GM18519 (cell line): ENCODE measurements around the gene PIEZO1.

Experiments used
- ATAC-seq: cut with Tn5 transposase; IDR thresholded peaks from one replicate; pipeline ENCODE4 v1.9.1; 2021; ENCODE audit warnings: mild to moderate bottlenecking, moderate library complexity; ENCODE audit not compliant: unreplicated experiment, low FRiP score

The PIEZO1 gene

GRCh38 chr16:88738151-88739084 is 46.6 kb downstream of the PIEZO1 start:
- no peak for ATAC-seq

- no peak for ATAC-seq
Measured at GRCh38 chr16:88737298-88738150, 47.5 kb downstream of the PIEZO1 start.

DNA sequence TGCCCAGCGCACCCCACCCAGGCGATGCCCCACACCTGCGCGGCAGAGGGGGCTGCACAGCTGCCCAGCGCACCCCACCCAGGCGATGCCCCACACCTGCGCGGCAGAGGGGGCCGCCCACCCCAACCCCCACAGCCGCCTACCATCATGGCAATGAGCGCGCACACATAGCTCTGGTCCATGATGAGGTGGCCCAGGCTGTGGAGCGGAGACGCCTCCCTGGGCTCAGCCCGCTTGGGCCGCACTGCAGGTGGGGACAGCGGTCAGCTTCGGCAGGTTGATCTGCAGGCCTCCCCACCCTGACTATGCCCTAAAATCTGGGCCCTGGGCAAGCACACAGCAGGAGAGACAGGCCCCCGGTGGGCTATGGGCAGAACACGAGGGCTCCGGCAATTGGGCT is 48.5 kb downstream of the PIEZO1 start:
- ATAC-seq, result no peak

GRCh38 chr16:88736088-88736487 is 48.9 kb downstream of the PIEZO1 start:
- no peak for ATAC-seq

DNA sequence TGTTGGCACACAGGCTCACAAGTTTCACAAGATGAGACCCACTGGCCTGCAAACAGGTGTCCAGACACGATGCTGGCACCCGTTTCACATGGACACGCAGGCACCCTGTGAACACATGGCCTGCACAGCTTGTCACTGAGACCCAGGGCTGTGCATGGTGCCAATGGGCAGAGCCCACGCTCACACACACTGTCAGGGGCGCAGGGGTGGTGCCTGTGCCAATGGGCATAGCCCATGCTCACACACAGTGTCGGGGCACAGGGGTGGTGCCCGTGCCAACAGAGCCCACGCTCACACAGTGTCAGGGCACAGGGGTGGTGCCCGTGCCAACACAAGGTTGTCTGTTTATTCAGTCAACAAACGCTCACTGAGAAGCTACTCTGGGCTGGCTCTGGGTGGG is 49.4 kb downstream of the PIEZO1 start:
- ATAC-seq, result no peak

DNA sequence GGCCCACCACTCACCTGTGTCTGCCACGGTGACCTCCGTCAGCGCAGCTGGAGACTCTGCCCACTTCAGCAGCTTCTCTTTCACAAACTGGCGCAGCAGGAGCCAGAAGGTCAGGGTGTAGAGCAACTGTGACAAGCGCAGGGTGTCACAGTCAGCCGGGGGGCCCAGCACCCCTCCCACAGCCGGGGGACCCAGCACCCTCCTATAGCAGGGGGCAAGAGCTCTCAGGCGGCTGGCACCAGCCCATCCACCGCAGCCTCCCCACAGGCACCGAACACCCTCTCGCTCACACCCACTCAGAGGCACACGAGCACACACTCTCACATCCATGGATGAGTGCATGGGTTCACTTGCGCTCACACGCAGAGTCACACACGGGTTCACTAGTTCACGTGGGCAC is 49.9 kb downstream of the PIEZO1 start:
- ATAC-seq, result no peak

DNA sequence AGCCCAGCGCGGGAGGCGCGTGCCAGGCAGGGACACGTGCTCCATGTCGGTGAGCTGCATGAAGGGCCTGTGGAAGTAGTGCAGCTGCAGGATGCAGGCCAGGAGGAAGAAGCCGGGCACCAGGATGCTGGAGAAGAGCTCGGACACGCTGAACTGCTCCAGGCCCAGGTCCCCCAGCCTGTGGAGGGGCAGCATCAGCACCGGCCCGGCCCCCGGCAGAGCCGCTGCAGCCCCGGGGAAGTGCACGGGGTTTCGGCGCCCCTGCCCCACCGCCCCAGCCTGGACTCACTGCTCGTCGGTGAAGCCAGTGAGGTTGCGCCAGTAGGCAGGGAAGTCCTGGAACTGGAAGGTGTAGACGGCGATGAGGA is 50.7 kb downstream of the PIEZO1 start:
- no peak for ATAC-seq

GRCh38 chr16:88733630-88734360 is 51.2 kb downstream of the PIEZO1 start:
- ATAC-seq, result no peak

- no peak for ATAC-seq
Measured at GRCh38 chr16:88732961-88733294, 52.1 kb downstream of the PIEZO1 start.

DNA sequence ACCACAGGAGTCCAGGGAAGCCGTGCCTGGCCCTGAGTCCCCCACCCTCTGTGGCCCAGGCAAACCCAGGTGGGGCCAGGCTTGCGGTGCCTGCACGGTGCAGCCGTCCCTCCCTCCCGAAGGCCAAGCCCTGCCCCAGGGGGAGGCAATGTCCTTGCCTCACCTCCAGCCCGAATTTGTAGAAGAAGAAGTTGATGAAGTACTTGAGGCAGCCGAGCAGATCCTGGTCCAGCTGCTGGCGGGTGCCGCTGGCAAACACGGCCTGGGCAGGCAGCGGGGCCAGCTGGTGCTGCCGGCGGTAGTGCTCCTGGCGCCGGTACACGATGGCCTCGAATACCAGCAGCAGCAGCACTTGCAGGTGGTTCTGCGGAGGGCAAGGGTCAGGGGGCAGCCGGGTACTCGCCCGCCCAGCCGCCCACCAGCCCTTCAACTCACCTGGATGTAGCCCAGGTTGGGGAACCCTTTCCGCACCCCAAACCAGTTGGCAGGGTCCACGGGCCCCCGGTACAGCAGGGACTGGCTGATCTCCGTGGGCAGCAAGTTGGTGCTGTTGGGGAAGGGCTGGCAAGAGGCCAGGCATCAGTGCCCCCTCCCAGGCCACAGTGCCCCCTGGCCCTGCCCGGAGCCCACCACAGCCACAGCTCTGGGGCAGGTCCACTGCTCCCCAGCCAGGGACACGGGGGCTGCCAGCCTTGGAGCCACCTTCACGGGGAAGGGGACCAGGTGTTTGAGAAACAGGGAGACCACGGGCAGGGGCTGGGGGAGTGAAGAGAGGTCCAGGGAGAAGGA is 52.7 kb downstream of the PIEZO1 start:
- no peak for ATAC-seq

DNA sequence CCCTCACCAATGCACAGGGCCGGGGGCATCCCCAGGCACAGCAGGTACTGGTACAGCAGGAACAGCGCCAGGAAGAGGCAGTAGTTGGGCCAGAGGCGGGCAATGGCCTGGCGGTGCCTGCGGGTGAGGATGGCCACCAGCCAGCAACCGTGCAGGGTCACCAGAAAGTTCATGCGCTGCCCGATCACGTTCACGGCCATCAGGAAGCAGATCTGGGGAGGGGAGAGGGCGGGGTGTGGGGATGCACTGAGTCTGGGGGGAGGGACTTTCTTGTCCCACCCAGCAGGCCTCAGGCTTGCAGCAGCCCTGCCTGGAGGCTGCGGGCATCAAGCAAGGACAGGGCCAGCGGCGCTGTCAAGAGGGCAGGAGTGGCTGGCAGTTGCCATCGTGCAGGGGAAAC is 53.3 kb downstream of the PIEZO1 start:
- ATAC-seq, result no peak

- ATAC-seq, result no peak
Measured at GRCh38 chr16:88730632-88731607, 54.1 kb downstream of the PIEZO1 start.

DNA sequence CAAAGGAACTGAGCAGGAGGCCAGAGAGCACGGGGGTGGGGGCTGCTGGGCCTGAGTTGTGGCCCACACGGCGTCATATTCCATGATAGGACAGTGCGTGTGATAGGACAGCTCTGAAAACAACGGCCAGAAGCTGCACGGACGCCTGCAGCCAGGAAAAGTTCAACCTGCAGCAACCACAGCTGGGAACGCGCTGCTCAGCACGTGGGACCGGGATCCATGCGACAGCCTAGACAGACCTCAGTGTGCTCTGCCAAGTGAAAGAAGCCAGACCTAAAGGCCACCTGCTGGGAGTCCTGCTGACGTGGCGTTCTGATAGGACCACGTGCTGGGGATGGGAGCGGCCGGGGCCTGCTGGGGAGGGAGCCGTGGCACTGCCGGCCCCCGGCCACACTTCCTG is 57.1 kb downstream of the PIEZO1 start:
- no peak for ATAC-seq

DNA sequence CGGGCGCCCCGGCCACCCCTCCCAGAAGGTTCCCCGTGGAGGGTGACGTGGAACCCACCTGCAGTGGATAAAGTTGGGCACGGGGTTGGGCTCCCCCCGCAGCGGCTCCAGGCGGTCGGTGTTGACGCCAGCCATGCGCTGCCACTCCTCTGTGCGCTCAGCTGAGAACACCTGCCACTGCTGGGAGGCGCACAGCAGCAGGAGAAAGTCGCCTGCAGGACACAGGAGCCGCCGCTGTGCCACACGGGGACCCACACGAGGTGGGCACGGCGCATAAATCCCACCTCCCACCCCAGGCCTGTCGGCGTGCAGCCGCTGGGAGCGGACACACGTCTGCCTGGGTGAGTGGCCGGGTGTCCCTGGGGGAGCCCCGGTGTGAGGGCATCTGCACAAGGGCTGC is 58.0 kb downstream of the PIEZO1 start:
- ATAC-seq, result no peak

- no peak for ATAC-seq
Measured at GRCh38 chr16:88726408-88726749, 58.6 kb downstream of the PIEZO1 start.

DNA sequence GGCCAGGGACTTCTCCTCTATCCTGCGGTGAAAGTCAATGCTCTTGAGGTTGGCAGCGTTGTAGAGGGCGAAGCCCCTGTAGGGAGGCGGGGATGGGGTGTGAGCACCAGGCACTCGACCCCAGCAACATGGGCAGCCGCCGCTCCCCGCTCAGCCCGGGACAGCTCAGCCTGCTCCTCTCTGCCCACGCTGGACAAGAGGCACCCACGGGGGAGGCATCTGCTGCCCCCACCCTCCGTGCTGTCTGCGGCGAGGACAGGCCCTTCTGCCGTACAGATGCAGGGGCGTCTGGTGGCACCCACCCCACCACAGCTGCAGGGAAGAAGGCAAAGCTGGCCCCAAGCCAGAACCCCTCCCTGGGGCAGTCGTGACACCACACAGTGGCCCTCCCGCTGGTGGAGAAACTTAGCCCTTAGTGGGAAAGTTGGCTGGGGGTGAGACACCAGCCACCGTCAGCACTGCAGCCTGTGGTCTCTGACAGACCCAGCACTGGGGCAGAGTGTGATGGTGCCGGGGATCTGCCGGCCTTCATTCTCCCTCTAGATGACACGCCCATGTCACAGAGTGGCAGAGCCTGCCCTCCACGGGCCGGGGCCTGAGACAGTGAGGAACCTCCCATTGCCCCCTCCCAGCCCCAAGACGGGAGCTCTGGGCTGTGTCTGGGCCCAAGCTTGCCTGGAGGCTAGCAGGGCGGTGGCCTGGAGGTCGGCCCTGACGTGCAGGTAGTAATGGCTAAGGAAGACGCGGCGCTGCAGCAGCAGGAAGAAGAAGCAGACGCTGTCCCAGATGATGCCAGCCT is 59.2 kb downstream of the PIEZO1 start:
- ATAC-seq, result no peak

DNA sequence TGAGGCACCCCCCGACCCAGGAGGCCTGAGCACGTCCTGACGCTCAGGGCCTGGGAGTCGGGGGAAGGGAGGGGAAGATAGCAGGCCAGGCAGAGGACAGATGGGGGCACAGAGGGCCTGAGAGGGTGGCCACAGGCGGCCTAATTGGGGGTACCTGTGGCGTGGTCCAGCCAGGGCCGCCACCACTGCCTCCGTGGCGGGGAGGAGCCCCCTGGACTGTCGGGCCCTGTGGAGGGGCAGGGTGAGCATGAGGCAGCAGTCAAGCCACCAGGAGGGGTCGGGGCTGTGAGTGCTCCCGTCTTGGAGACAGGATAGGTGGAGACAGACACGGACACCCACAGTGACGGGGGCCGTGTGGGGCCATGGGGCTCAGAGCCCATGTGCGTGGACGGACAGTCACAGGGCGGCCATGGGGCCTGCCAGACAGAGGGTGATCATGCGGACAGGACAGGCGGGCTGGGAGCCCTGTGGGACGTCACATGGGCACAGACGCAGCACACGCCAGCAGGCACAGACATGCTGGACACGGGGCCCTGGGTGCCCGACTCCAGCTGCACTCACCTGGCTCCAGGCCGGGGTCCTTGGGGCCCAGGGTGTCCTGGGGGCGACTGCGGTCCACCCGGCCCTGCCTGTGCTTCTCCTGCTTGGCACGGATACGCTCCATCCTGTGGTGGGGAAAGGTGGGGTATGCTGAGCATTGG is 60.0 kb downstream of the PIEZO1 start:
- ATAC-seq, result no peak

- ATAC-seq, result no peak
Measured at GRCh38 chr16:88723911-88724310, 61.1 kb downstream of the PIEZO1 start.
